ACC112 (cell line): ENCODE results near the gene HSPBAP1.

Source experiments
- H2AFZ ChIP-seq: fragments of 200-600 bp; sonication (generic); one replicate; pipeline ENCODE4 v1.6.0; 2017; ENCODE audit warnings: antibody characterized with exemption, low read length; ENCODE audit not compliant: unreplicated experiment
- H3K27ac ChIP-seq: fragments of 200-600 bp; sonication (generic); 2 replicates; pipeline ENCODE4 v1.5.1; 2014; ENCODE audit warnings: low read depth, mild to moderate bottlenecking, antibody characterized with exemption, low read length, moderate library complexity
- H3K27me3 ChIP-seq: fragments of 200-600 bp; sonication (generic); 2 replicates; pipeline ENCODE4 v1.6.1; 2014; ENCODE audit warnings: mild to moderate bottlenecking, antibody characterized with exemption, low read length, moderate library complexity, mixed read lengths; ENCODE audit not compliant: insufficient read depth
- H3K36me3 ChIP-seq: fragments of 200-600 bp; sonication (generic); 2 replicates; pipeline ENCODE4 v1.6.1; 2016; ENCODE audit warnings: mild to moderate bottlenecking, antibody characterized with exemption, low read length, moderate library complexity, mixed read lengths; ENCODE audit not compliant: insufficient read depth
- H3K4me1 ChIP-seq: fragments of 200-600 bp; sonication (generic); one replicate; pipeline ENCODE4 v1.6.1; 2016; ENCODE audit warnings: low read length, mixed read lengths; ENCODE audit not compliant: insufficient read depth, unreplicated experiment, control insufficient read depth
- H3K4me3 ChIP-seq: fragments of 200-600 bp; sonication (generic); 2 replicates; pipeline ENCODE4 v1.5.1; 2014; ENCODE audit warnings: mild to moderate bottlenecking, low read depth, low read length
- H3K79me2 ChIP-seq: fragments of 200-600 bp; sonication (generic); one replicate; pipeline ENCODE4 v1.6.0; 2016; ENCODE audit warnings: low read length; ENCODE audit not compliant: control insufficient read depth, unreplicated experiment, insufficient read depth

Gene HSPBAP1

DNA sequence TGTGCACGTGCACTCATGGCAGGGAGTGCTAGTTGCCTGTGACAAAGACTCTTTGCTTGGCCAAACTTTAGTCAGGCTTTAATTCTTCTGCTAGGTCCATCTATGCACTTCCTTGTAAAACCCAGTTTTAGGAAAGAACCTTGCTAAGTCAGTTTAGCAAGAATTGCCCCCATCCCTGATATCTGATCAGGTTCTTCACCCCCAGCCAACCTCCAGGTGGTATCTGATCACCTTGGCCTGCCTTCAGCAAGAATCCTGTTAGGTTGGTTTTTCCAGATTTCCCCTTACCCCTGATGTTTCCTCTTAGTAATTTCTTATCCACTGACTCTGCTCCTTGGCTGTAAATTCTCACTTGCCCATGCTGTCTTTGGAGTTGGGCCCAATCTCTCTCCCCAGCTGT is 8.4 kb downstream of the HSPBAP1 start:
- Histone ChIP-seq H3K27me3 (no peaks in the 10 kb centered on the region), H3K27ac (no peak overlapping the region), H3K36me3 (0 out of 2 replicates have a peak, but pooled peaks cover 2% of the 10 kb centered on the region), H2AFZ (no peak overlapping the region), H3K79me2 (peaks cover 4% of the 10 kb centered on the region), H3K4me1 (peaks cover 24% of the 10 kb centered on the region), H3K4me3 (no peak overlapping the region)

- Histone ChIP-seq H3K36me3 (0 out of 2 replicates have a peak, but pooled peaks cover 2% of the 10 kb centered on the region), H3K27ac (no peak overlapping the region), H2AFZ (no peak overlapping the region), H3K4me3 (no peak overlapping the region), H3K4me1 (peaks cover 24% of the 10 kb centered on the region), H3K79me2 (peaks cover 4% of the 10 kb centered on the region), H3K27me3 (no peaks in the 10 kb centered on the region)
These were observed 9.2 kb downstream of the HSPBAP1 start for GRCh38 chr3:122784436-122784835.

DNA sequence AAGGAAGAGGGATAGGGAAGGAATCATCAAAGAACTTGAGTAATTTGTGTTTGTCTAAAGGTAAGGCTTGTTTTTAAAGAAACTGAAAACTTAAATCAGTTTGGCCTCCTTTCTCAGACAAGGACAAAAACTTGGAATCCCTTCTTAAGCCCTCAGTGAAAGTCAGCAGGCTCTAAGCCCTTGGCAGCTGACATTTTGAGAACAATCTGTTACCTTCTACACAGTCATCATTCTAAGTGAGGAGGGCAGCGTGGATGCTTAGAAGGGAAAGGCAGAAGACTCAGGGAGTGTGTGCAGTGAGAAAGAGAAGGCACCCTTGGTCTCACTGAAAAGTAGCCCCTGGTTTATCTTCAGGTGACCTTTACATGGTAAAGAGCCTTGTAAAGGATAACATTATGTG is 10.8 kb downstream of the HSPBAP1 start:
- H2AFZ ChIP-seq = no peak overlapping the region
- H3K4me3 ChIP-seq = no peak overlapping the region
- H3K79me2 ChIP-seq = peaks cover 2% of the 10 kb centered on the region
- H3K27me3 ChIP-seq = no peaks in the 10 kb centered on the region
- H3K4me1 ChIP-seq = peaks cover 24% of the 10 kb centered on the region
- no peak overlapping the region for H3K27ac ChIP-seq
- H3K36me3 ChIP-seq = 0 out of 2 replicates have a peak, but pooled peaks cover 2% of the 10 kb centered on the region

GRCh38 chr3:122777563-122777962 is 16.1 kb downstream of the HSPBAP1 start:
- H3K27me3 ChIP-seq = no peaks in the 10 kb centered on the region
- H3K36me3 ChIP-seq = no peaks in the 10 kb centered on the region
- no peak overlapping the region for H2AFZ ChIP-seq
- no peak overlapping the region for H3K27ac ChIP-seq
- H3K4me3 ChIP-seq = no peak overlapping the region
- H3K79me2 ChIP-seq = no peaks in the 10 kb centered on the region
- peaks cover 14% of the 10 kb centered on the region for H3K4me1 ChIP-seq

GRCh38 chr3:122776675-122777468 is 16.8 kb downstream of the HSPBAP1 start:
- Histone ChIP-seq H3K79me2 (no peaks in the 10 kb centered on the region), H3K27ac (no peak overlapping the region), H3K4me3 (no peak overlapping the region), H3K27me3 (no peaks in the 10 kb centered on the region), H3K36me3 (no peaks in the 10 kb centered on the region), H2AFZ (no peak overlapping the region), H3K4me1 (peaks cover 14% of the 10 kb centered on the region)

- H2AFZ ChIP-seq = peak overlapping the region; percentile 69
- H3K36me3 ChIP-seq = no peaks in the 10 kb centered on the region
- no peak overlapping the region for H3K4me3 ChIP-seq
- H3K27ac ChIP-seq = peak overlapping the region; percentile 35
- peaks cover 14% of the 10 kb centered on the region for H3K4me1 ChIP-seq
- H3K27me3 ChIP-seq = no peaks in the 10 kb centered on the region
- no peaks in the 10 kb centered on the region for H3K79me2 ChIP-seq
These were observed 19.1 kb downstream of the HSPBAP1 start for GRCh38 chr3:122774564-122774963.

- Histone ChIP-seq H3K4me3 (no peak overlapping the region), H2AFZ (peak overlapping the region; percentile 69), H3K79me2 (no peaks in the 10 kb centered on the region), H3K4me1 (peaks cover 14% of the 10 kb centered on the region), H3K27me3 (no peaks in the 10 kb centered on the region), H3K36me3 (no peaks in the 10 kb centered on the region), H3K27ac (peak overlapping the region; percentile 35; the same call in 1 of the 2 replicates)
These were observed 19.6 kb downstream of the HSPBAP1 start for GRCh38 chr3:122773944-122774509.

DNA sequence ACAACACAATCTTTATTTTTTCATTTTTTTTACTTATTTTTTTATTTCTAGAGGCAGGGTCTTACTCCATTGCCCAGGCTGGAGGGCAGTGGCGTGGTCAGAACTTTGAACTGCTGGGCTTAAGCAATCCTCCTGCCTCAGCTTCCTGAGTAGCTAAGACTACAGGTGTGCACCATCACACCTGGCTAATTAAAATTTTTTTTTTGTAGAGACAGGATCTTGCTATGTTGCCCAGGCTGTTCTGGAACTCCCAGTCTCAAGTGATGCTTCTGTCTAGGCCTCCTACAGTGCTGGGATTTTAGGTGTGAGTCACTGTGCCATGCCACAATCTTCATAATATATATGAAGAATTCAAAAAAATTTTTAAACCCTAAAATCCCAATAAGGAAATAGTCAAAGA is 20.8 kb downstream of the HSPBAP1 start:
- no peaks in the 10 kb centered on the region for H3K27me3 ChIP-seq
- no peaks in the 10 kb centered on the region for H3K79me2 ChIP-seq
- H3K27ac ChIP-seq = no peak overlapping the region
- no peak overlapping the region for H2AFZ ChIP-seq
- H3K4me1 ChIP-seq = peaks cover 14% of the 10 kb centered on the region
- H3K4me3 ChIP-seq = no peak overlapping the region
- no peaks in the 10 kb centered on the region for H3K36me3 ChIP-seq

- H3K36me3 ChIP-seq = no peaks in the 10 kb centered on the region
- no peak overlapping the region for H3K4me3 ChIP-seq
- H3K4me1 ChIP-seq = peaks cover 10% of the 10 kb centered on the region
- no peak overlapping the region for H2AFZ ChIP-seq
- H3K27ac ChIP-seq = no peak overlapping the region
- no peaks in the 10 kb centered on the region for H3K79me2 ChIP-seq
- no peaks in the 10 kb centered on the region for H3K27me3 ChIP-seq
These were observed 23.0 kb downstream of the HSPBAP1 start for GRCh38 chr3:122770521-122771202.

DNA sequence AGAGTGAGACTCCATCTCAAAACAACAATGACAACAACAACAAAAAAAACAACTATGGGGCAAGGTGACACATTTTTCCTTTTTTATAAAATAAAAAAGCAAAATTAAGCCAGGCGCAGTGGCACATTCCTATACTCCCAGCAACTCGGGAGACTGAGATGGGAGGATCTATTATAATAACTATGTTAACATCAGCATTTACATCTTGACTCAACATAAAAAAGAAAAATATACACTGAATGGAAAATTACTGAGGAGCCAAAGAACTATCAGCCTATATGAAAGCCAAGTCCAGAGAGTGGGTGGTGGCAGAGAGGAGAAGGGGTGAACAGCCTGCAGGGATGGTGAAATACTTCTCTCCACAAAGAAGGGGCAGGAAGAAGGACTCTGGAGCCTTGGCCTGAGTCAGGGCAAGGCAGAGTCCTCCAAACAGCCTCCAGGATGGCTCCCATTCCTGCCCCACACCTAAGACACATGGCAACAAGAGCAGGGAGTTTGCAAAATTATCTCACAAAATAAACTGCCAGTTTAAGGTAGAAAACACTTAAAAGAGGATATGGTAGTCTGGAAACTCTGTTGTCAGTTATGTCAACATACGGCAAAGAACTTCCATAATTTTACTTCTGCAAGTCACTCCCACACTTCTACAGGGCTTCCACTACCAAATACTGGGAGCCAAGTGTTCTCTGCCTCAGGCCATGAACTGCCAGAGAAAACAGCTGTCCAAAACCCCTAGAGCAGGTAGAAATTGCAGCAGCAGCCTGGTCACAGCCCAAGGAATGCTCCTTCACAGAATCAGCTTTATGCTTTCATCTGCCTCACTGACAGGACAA is 25.9 kb downstream of the HSPBAP1 start:
- H3K27me3 ChIP-seq = no peaks in the 10 kb centered on the region
- no peak overlapping the region for H2AFZ ChIP-seq
- H3K27ac ChIP-seq = no peak overlapping the region
- H3K36me3 ChIP-seq = no peaks in the 10 kb centered on the region
- H3K4me1 ChIP-seq = no peaks in the 10 kb centered on the region
- H3K4me3 ChIP-seq = no peak overlapping the region
- no peaks in the 10 kb centered on the region for H3K79me2 ChIP-seq
